ENCODE measurements around the gene THPO.

THPO gene

GRCh38 chr3:184349563-184350470, 28.2 kb downstream of the THPO start:
- Histone ChIP-seq H3K27me3 (ENCODE audit: insufficient read depth, low read length) (no peaks in the 10 kb centered on the region), H2AFZ (ENCODE audit: low read length) (no peak overlapping the region), H3K9me3 (ENCODE audit: low read length) (no peaks in the 10 kb centered on the region), H4K20me1 (ENCODE audit: insufficient read depth, low read length) (no peaks in the 10 kb centered on the region), H3K9ac (ENCODE audit: low read length) (no peak overlapping the region), H3F3A (ENCODE audit: insufficient read depth, low read length) (no peaks in the 10 kb centered on the region), H3K4me1 (ENCODE audit: insufficient read depth, low read length, severe bottlenecking) (peaks cover 3% of the 10 kb centered on the region), H3K9me2 (ENCODE audit: low read depth, low read length) (no peaks in the 10 kb centered on the region), H3K4me2 (ENCODE audit: low read length) (no peak overlapping the region), H3K4me3 (ENCODE audit: low read depth, low read length, poor library complexity, severe bottlenecking) (no peak overlapping the region), H3K27ac (ENCODE audit: low read depth, low read length, poor library complexity, severe bottlenecking) (no peak overlapping the region), H3K79me2 (ENCODE audit: insufficient read depth, low read length) (no peaks in the 10 kb centered on the region), H3K36me3 (ENCODE audit: insufficient read depth, low read length) (no peaks in the 10 kb centered on the region)
- TF ChIP-seq EZH2 (IDR thresholded peaks at IDR 0.05; ENCODE audit: borderline replicate concordance, low read length), result no peak
- no peak for TF ChIP-seq CTCF (IDR thresholded peaks at IDR 0.05; ENCODE audit: low read length)

- H3K4me1 ChIP-seq (ENCODE audit: insufficient read depth, low read length, severe bottlenecking), result no peaks in the 10 kb centered on the region
- no peak overlapping the region for H2AFZ ChIP-seq (ENCODE audit: low read length)
- H4K20me1 ChIP-seq (ENCODE audit: insufficient read depth, low read length), result no peaks in the 10 kb centered on the region
- H3K9me3 ChIP-seq (ENCODE audit: low read length), result no peaks in the 10 kb centered on the region
- no peaks in the 10 kb centered on the region for H3K9me2 ChIP-seq (ENCODE audit: low read depth, low read length)
- H3K4me3 ChIP-seq (ENCODE audit: low read depth, low read length, poor library complexity, severe bottlenecking), result no peak overlapping the region
- no peak overlapping the region for H3K4me2 ChIP-seq (ENCODE audit: low read length)
- no peaks in the 10 kb centered on the region for H3F3A ChIP-seq (ENCODE audit: insufficient read depth, low read length)
- no peak overlapping the region for H3K27ac ChIP-seq (ENCODE audit: low read depth, low read length, poor library complexity, severe bottlenecking)
- no peaks in the 10 kb centered on the region for H3K79me2 ChIP-seq (ENCODE audit: insufficient read depth, low read length)
- no peak for TF ChIP-seq EZH2 (IDR thresholded peaks at IDR 0.05; ENCODE audit: borderline replicate concordance, low read length)
- no peak for TF ChIP-seq CTCF (IDR thresholded peaks at IDR 0.05; ENCODE audit: low read length)
- H3K36me3 ChIP-seq (ENCODE audit: insufficient read depth, low read length), result no peaks in the 10 kb centered on the region
- H3K9ac ChIP-seq (ENCODE audit: low read length), result no peak overlapping the region
- H3K27me3 ChIP-seq (ENCODE audit: insufficient read depth, low read length), result no peaks in the 10 kb centered on the region
Measured at GRCh38 chr3:184348057-184348382, 30.0 kb downstream of the THPO start.

- Histone ChIP-seq H3K27me3 (ENCODE audit: insufficient read depth, low read length) (no peaks in the 10 kb centered on the region; the same call in 1 of the 2 replicates), H3K9me3 (ENCODE audit: low read length) (no peaks in the 10 kb centered on the region), H3K27ac (ENCODE audit: low read depth, low read length, poor library complexity, severe bottlenecking) (no peak overlapping the region), H2AFZ (ENCODE audit: low read length) (no peak overlapping the region), H3K36me3 (ENCODE audit: insufficient read depth, low read length) (no peaks in the 10 kb centered on the region), H3K79me2 (ENCODE audit: insufficient read depth, low read length) (no peaks in the 10 kb centered on the region), H3K4me1 (ENCODE audit: insufficient read depth, low read length, severe bottlenecking) (no peaks in the 10 kb centered on the region), H3K4me2 (ENCODE audit: low read length) (no peak overlapping the region), H3K9ac (ENCODE audit: low read length) (no peak overlapping the region), H3F3A (ENCODE audit: insufficient read depth, low read length) (no peaks in the 10 kb centered on the region), H3K4me3 (ENCODE audit: low read depth, low read length, poor library complexity, severe bottlenecking) (no peak overlapping the region), H4K20me1 (ENCODE audit: insufficient read depth, low read length) (no peaks in the 10 kb centered on the region), H3K9me2 (ENCODE audit: low read depth, low read length) (no peaks in the 10 kb centered on the region)
- no peak for TF ChIP-seq EZH2 (IDR thresholded peaks at IDR 0.05; ENCODE audit: borderline replicate concordance, low read length)
- TF ChIP-seq CTCF (IDR thresholded peaks at IDR 0.05; ENCODE audit: low read length), result no peak
Measured at GRCh38 chr3:184347321-184348056, 30.5 kb downstream of the THPO start.
